H1 (cell line): ENCODE data around the gene HMCN2.

Source experiments
- CBX5 ChIP-seq: fragments of 300-800, 300-1000 bp; sonication (generic); IDR thresholded peaks from 2 replicates; pipeline ENCODE4 v1.7.1; 2016; ENCODE audit warnings: antibody characterized with exemption, low read length, low read depth
- CTCF ChIP-seq, 3 experiments: IDR thresholded peaks; 1 replicate in 2 of 3; 2 replicates in 1 of 3; pipeline versions ENCODE4 v1.5.1 to v1.6.1; 2011; ENCODE audit warnings: low read length in 3 of 3, mild to moderate bottlenecking in 3 of 3, inconsistent platforms in 2 of 3, low read depth in 1 of 3, moderate library complexity in 1 of 3; ENCODE audit not compliant: insufficient read depth in 1 of 3; ENCODE audit errors: control extremely low read depth in 1 of 3
- E2F6 ChIP-seq: IDR thresholded peaks from 2 replicates; pipeline ENCODE4 v1.6.1; 2012; ENCODE audit warnings: inconsistent platforms
- FOSL1 ChIP-seq: IDR thresholded peaks from 2 replicates; pipeline ENCODE4 v1.6.1; 2011; ENCODE audit warnings: mild to moderate bottlenecking, low read depth, low read length, moderate library complexity; ENCODE audit not compliant: insufficient read depth
- POLR2AphosphoS5 ChIP-seq: IDR thresholded peaks from 2 replicates; pipeline ENCODE4 v1.6.1; 2011; ENCODE audit warnings: low read depth, low read length
- SP4 ChIP-seq: IDR thresholded peaks from 2 replicates; pipeline ENCODE4 v1.6.1; 2012; ENCODE audit warnings: low read length, inconsistent platforms
- SRF ChIP-seq: IDR thresholded peaks from 2 replicates; pipeline ENCODE4 v1.6.1; 2011; ENCODE audit warnings: mild to moderate bottlenecking, low read depth, low read length, moderate library complexity
- USF2 ChIP-seq: IDR thresholded peaks from 2 replicates; pipeline ENCODE4 v1.6.1; 2011; ENCODE audit warnings: low read length, improper control_type of control experiment
- TF ChIP-seq, protein P1 (sequence below): IDR thresholded peaks from 2 replicates; pipeline ENCODE4 v1.6.1; 2012; ENCODE audit warnings: low read length, inconsistent platforms

DNA sequence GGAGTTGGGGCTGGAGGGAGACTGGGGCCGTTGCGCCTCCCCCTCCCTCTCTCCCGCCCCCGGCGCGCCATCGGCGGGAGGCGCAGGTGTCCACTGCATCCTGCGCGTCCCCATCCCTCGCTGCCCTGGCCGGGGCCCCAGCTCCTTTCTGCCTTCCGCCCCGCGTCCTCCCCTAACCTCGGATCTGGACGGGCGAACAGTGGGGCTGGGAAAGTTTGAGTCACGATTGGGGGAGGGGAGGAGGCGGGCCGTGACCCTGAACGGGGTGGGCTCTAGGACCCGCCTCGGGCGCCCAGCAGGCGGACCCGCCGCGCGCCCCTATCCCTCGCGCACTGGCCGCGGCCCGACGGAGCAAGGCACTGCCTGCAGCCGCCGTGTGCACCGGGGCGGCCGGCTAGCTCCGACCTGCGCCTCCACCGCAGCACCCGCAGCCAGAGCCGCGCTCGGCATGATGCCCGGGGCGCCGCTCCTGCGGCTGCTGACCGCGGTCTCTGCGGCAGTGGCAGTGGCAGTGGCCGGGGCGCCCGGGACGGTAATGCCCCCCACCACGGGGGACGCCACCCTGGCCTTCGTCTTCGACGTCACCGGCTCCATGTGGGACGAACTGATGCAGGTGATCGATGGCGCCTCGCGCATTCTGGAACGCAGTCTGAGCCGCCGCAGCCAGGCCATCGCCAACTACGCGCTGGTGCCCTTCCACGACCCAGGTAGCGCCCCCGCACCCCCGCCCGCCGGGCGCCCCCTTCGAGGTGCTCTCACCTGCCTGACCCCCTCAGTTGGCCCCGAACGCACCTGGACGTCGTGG, at the start of gene HMCN2:
- TF ChIP-seq CTCF (IDR thresholded peaks at IDR 0.05; ENCODE audit: control extremely low read depth in 1 of 3, insufficient read depth in 1 of 3, low read depth in 1 of 3, low read length in 3 of 3) (no peak; a peak in 1 of 4 replicates), USF2 (no peak), CBX5 (no peak), FOSL1 (peak; percentile 93), POLR2AphosphoS5 (no peak), E2F6 (peak; percentile 91), SP4 (no peak), SRF (no peak)
- TF ChIP-seq, protein P1, sequence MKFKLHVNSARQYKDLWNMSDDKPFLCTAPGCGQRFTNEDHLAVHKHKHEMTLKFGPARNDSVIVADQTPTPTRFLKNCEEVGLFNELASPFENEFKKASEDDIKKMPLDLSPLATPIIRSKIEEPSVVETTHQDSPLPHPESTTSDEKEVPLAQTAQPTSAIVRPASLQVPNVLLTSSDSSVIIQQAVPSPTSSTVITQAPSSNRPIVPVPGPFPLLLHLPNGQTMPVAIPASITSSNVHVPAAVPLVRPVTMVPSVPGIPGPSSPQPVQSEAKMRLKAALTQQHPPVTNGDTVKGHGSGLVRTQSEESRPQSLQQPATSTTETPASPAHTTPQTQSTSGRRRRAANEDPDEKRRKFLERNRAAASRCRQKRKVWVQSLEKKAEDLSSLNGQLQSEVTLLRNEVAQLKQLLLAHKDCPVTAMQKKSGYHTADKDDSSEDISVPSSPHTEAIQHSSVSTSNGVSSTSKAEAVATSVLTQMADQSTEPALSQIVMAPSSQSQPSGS, result no peak
